GM12878 (cell line): ENCODE measurements around the gene SEC24A. TPM values are rescaled to one million over a fixed set of nuclear protein-coding genes. Genes with fewer than 3 reads are reported as not detected.

Source experiments
- ATAC-seq: fragments of 200-7000 bp; cut with Tn5 transposase; 3 replicates; pipeline ENCODE4 v1.9.1; 2020; ENCODE audit warnings: mild to moderate bottlenecking, moderate library complexity
- BruUV-seq: library from RNA; stranded (reverse); fragments of 400-500 nt; replicated peaks from 2 replicates; lab custom pipeline; 2021; lab: Mats Ljungman, UMichigan
- CTCF ChIA-PET: fragments of 300-600 bp; sonication (Branson Sonifier 250); formaldehyde crosslinking; extraction: SDS; loops from one replicate; lab custom pipeline; 2021; ENCODE audit warnings: inconsistent platforms; lab: Yijun Ruan, JAX
- POLR2A ChIA-PET: fragments of 350-600 bp; formaldehyde crosslinking; extraction: SDS; loops from one replicate; lab custom pipeline; 2021; ENCODE audit warnings: inconsistent platforms; lab: Charles Lee
- RAD21 ChIA-PET: fragments of 300-600 bp; sonication (Branson Sonifier 250); formaldehyde crosslinking; loops from one replicate; lab custom pipeline; 2023; ENCODE audit warnings: antibody characterized with exemption; ENCODE audit not compliant: unreplicated experiment; lab: Charles Lee
- SMC1A ChIA-PET: fragments of 300-600 bp; sonication (Branson Sonifier 250); formaldehyde crosslinking; loops from one replicate; lab custom pipeline; 2023; ENCODE audit not compliant: unreplicated experiment, uncharacterized antibody; lab: Charles Lee
- DNase-seq: peaks from one replicate; pipeline ENCODE4 v3.0.0-alpha.2; 2011; ENCODE audit warnings: low read depth, low spot score
- FAIRE-seq: peaks from 3 replicates; lab custom pipeline; 2011; peaks lifted over from hg19 to GRCh38; lab: Jason Lieb, UNC
- H2AFZ ChIP-seq: 2 replicates; pipeline ENCODE4 v1.6.0; 2011; ENCODE audit warnings: low read depth, low read length, control low read depth; ENCODE audit not compliant: control insufficient read depth
- H3K27ac ChIP-seq: 2 replicates; pipeline ENCODE4 v1.5.1; 2011; ENCODE audit warnings: control low read depth; ENCODE audit not compliant: control insufficient read depth, insufficient read depth
- H3K27me3 ChIP-seq, 2 experiments: replicated peaks in 1 of 2; 2 replicates each; pipeline versions ENCODE4 v1.6.0 to v1.6.1; 2011; ENCODE audit warnings: low read length in 1 of 2; ENCODE audit not compliant: control insufficient read depth in 2 of 2, insufficient read depth in 2 of 2
- H3K36me3 ChIP-seq, 2 experiments: 2 replicates each; pipeline ENCODE4 v1.5.1; 2011; ENCODE audit warnings: low read length in 1 of 2; ENCODE audit not compliant: control insufficient read depth in 2 of 2, insufficient read depth in 2 of 2
- H3K4me1 ChIP-seq: 2 replicates; pipeline ENCODE4 v1.6.1; 2011; ENCODE audit warnings: mild to moderate bottlenecking, low read length, moderate library complexity, mixed read lengths; ENCODE audit not compliant: control insufficient read depth, insufficient read depth
- H3K4me2 ChIP-seq: 2 replicates; pipeline ENCODE4 v1.6.0; 2011; ENCODE audit warnings: control low read depth; ENCODE audit not compliant: control insufficient read depth, insufficient read depth
- H3K4me3 ChIP-seq: fragments of 200-600 bp; sonication (generic); 2 replicates; pipeline ENCODE4 v1.5.1; 2016
- H3K79me2 ChIP-seq: 2 replicates; pipeline ENCODE4 v1.6.0; 2011; ENCODE audit warnings: low read length; ENCODE audit not compliant: control insufficient read depth, insufficient read depth
- H3K9ac ChIP-seq: 2 replicates; pipeline ENCODE4 v1.8.0; 2011; ENCODE audit warnings: low read length, control low read depth, mixed read lengths; ENCODE audit not compliant: control insufficient read depth, insufficient read depth
- H3K9me3 ChIP-seq: replicated peaks from 3 replicates; pipeline ENCODE4 v1.5.1; 2011; ENCODE audit warnings: mild to moderate bottlenecking, low read length; ENCODE audit not compliant: control insufficient read depth, insufficient read depth
- H4K20me1 ChIP-seq: 2 replicates; pipeline ENCODE4 v1.6.0; 2011; ENCODE audit not compliant: control insufficient read depth, insufficient read depth
- EGR1 ChIP-seq, 2 experiments: IDR thresholded peaks; 1 replicate in 1 of 2; 2 replicates in 1 of 2; pipeline ENCODE4 v1.6.1; 2011 to 2012; ENCODE audit warnings: low read depth in 2 of 2, low read length in 2 of 2, borderline replicate concordance in 1 of 2, mild to moderate bottlenecking in 1 of 2, moderate library complexity in 1 of 2
- EZH2 ChIP-seq: IDR thresholded peaks from 2 replicates; pipeline ENCODE4 v1.6.1; 2012; ENCODE audit warnings: low read depth, mild to moderate bottlenecking, control low read depth, inconsistent platforms, low read length, borderline replicate concordance; ENCODE audit not compliant: control insufficient read depth
- LARP7 ChIP-seq: fragments of 450-650 bp; IDR thresholded peaks from 2 replicates; pipeline ENCODE4 v1.6.1; 2017; ENCODE audit warnings: mild to moderate bottlenecking
- NKRF ChIP-seq: fragments of 450-650 bp; conservative IDR thresholded peaks from 2 replicates; pipeline ENCODE4 v1.6.1; 2017; ENCODE audit warnings: mild to moderate bottlenecking, moderate library complexity
- TBL1XR1 ChIP-seq: IDR thresholded peaks from 2 replicates; pipeline ENCODE4 v1.6.1; 2012; ENCODE audit warnings: low read depth, low read length, improper control_type of control experiment
- USF1 ChIP-seq: IDR thresholded peaks from 2 replicates; pipeline ENCODE4 v1.6.1; 2011; ENCODE audit warnings: borderline replicate concordance, low read depth, mild to moderate bottlenecking, moderate library complexity, mixed read lengths, low read length; ENCODE audit not compliant: insufficient read depth; ENCODE audit errors: extremely low read length
- YBX1 ChIP-seq: fragments of 450-650 bp; IDR thresholded peaks from 2 replicates; pipeline ENCODE4 v1.6.1; 2016; ENCODE audit warnings: antibody characterized with exemption
- ZNF207 ChIP-seq: fragments of 450-650 bp; IDR thresholded peaks from 2 replicates; pipeline ENCODE4 v1.6.1; 2014; ENCODE audit warnings: antibody characterized with exemption, mild to moderate bottlenecking, borderline replicate concordance
- WGBS: methylation state at CpG from one replicate; pipeline ENCODE4 v1.1.6; 2016; ENCODE audit warnings: low lambda C conversion rate; ENCODE audit not compliant: insufficient replicate concordance, insufficient coverage; ENCODE audit errors: missing lambda C conversion rate; 5-methylcytosine and 5-hydroxymethylcytosine counted together
- in situ Hi-C: fragments of 300-500 bp; cut with MboI; formaldehyde crosslinking; loops from 9 replicates; pipeline ENCODE4 v1.14.3; 2018; ENCODE audit warnings: mixed read lengths
- intact Hi-C: fragments of 100-400 bp; cut with micrococcal nuclease; formaldehyde crosslinking; loops from one replicate; pipeline ENCODE4 v1.14.2; 2022; ENCODE audit not compliant: unreplicated experiment
- polyA plus RNA-seq, 11 experiments: library from polyadenylated mRNA; depleted of rRNA in 4 of 11; unstranded in 6 of 11; stranded (reverse) in 5 of 11; fragments of >200 nt; fragmentation: Nextera tagmentation in 4 of 11; fragmentation: Illumina TruSeq in 1 of 11; extraction: Ambion mirVana in 4 of 11; extraction: Trizol in 1 of 11; gene quantifications; 1 replicate in 1 of 11; 2 replicates in 10 of 11; pipeline versions ENCODE4 v1.2.1 to v1.2.3, GENCODE V29; 2011 to 2016; ENCODE audit warnings: inconsistent platforms in 2 of 11, missing spikeins in 2 of 11, low read depth in 1 of 11
- total RNA-seq, 4 experiments: library from RNA; depleted of rRNA in 3 of 4; stranded (reverse); fragments of >200 nt in 3 of 4; fragmentation: Illumina TruSeq in 1 of 4; extraction: Trizol in 1 of 4; gene quantifications; 2 replicates each; pipeline versions ENCODE4 v1.2.1 to v1.2.3, GENCODE V29; 2013 to 2021

SEC24A gene
- total and polyA plus RNA-seq, 10 of the 15 experiments (the other 5 are each of a cell fraction or from before 2014, with no cell fraction given), result 7.1 to 52.2 (median 22.8) TPM

- TF ChIP-seq USF1 (no peak), ZNF207 (no peak)
Measured at GRCh38 chr5:134611515-134611914, 37.1 kb upstream of the SEC24A start (continued).

- no peak overlapping the region for H2AFZ ChIP-seq
- no peak overlapping the region for H3K4me3 ChIP-seq
- no peak overlapping the region for H3K4me2 ChIP-seq
- in situ Hi-C loops, result no loop called here
- BruUV-seq, result no TSS peak
- no peak for ATAC-seq
- H3K9ac ChIP-seq, result no peak overlapping the region
- TF ChIP-seq LARP7, result no peak
- TF ChIP-seq USF1, result no peak
- TF ChIP-seq YBX1, result no peak
- TF ChIP-seq TBL1XR1, result no peak
- no peak for TF ChIP-seq NKRF
- TF ChIP-seq EGR1 (IDR thresholded peaks at IDR 0.05; ENCODE audit: borderline replicate concordance in 1 of 2, low read depth in 2 of 2, low read length in 2 of 2), result no peak
- no peak for TF ChIP-seq EZH2
- 97% methylated on average over 5 of the region's 5 CpGs for WGBS
- H3K27ac ChIP-seq, result no peak overlapping the region
- ChIA-PET POLR2A (interaction anchor here (0.5 kb wide), 1 partner anchor 12 kb away, joined by 3 read pairs; no protein-coding TSS in a partner anchor), SMC1A (interaction anchor here (0.6 kb wide), 1 partner anchor 24 kb away, joined by 5 read pairs; no protein-coding TSS in a partner anchor), RAD21 (no interaction called here), CTCF (interaction anchor here (1.1 to 3.0 kb wide), 3 partner anchors 8 to 27 kb away, joined by 3 to 11 read pairs (median 3); no protein-coding TSS in a partner anchor)
- peaks cover 0 to 13% of the 10 kb centered on the region in 2 experiments; a peak in 3 of 4 replicates for H3K36me3 ChIP-seq
- no peak for FAIRE-seq
- intact Hi-C loops, result no loop called here
- H3K4me1 ChIP-seq, result peaks cover 2% of the 10 kb centered on the region
- no peaks in the 10 kb centered on the region for H4K20me1 ChIP-seq
- no peaks in the 10 kb centered on the region for H3K27me3 ChIP-seq
- no peaks in the 10 kb centered on the region for H3K79me2 ChIP-seq
- no peaks in the 10 kb centered on the region for H3K9me3 ChIP-seq
- DNase-seq, result no peak
Measured at GRCh38 chr5:134614450-134615085, 34.0 kb upstream of the SEC24A start.
